GM10248 (cell line): ENCODE results near the gene DEAF1.

ENCODE experiments used
- CTCF ChIA-PET: fragments of 300-600 bp; sonication (Branson Sonifier 250); formaldehyde crosslinking; extraction: SDS; loops from one replicate; lab custom pipeline; 2021; ENCODE audit warnings: antibody characterized with exemption; lab: Yijun Ruan, JAX
- POLR2A ChIA-PET: fragments of 350-650 bp; sonication (Branson Sonifier 250); formaldehyde crosslinking; extraction: SDS; loops from one replicate; lab custom pipeline; 2020; ENCODE audit warnings: antibody characterized with exemption; lab: Yijun Ruan, JAX
- DNase-seq: peaks from one replicate; pipeline ENCODE4 v3.0.0; 2012; ENCODE audit errors: extremely low spot score
- CTCF ChIP-seq: IDR thresholded peaks from 2 replicates; pipeline ENCODE4 v1.5.1; 2012; ENCODE audit warnings: mild to moderate bottlenecking, low read depth; ENCODE audit errors: extremely low read depth, missing control alignments, control extremely low read depth

The DEAF1 gene

GRCh38 chr11:614021-614622, 80.9 kb downstream of the DEAF1 start:
- DNase-seq = no peak
- ChIA-PET POLR2A (interaction anchor here (0.6 to 0.8 kb wide), 2 partner anchors 105 to 201 kb away, joined by 3 to 5 read pairs; no protein-coding TSS in a partner anchor), CTCF (interaction anchor here (1.0 to 1.6 kb wide), 2 partner anchors 10 to 59 kb away, joined by 3 to 4 read pairs; no protein-coding TSS in a partner anchor)
- TF ChIP-seq CTCF = no peak

DNA sequence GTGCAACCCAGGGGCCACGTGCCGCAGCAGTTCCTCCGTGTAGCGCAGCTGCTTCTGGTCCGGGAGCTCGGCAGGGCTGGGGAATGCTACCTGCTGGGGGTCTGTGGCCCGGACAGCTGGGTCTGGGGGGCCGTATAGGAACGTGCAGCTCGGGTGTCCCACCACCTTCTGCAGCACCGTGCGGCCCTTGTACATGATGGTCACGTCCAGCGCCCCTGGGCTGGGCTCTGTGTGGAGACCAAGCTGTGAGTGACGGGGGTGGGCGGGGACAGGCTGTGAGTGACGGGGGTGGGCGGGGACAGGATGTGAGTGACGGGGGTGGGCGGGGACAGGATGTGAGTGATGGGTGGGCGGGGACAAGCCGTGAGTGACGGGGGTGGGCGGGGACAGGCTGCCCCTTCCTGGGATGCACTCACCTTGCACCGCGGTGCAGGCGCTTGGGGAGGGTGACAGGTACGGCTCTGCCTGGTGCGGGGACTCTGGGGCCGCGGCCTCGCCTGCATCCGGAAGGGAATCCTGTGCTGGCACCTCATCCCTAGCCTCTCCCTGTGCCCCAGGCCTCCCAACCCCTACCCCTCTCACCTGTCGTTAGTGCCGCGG, 81.6 kb downstream of the DEAF1 start:
- POLR2A ChIA-PET = interaction anchor here (0.6 to 0.8 kb wide), 3 partner anchors 104 to 219 kb away, joined by 3 to 5 read pairs (median 4); partner anchors contain the start of gene CD151
- CTCF ChIA-PET = interaction anchor here (1.0 to 1.6 kb wide), 3 partner anchors 9 to 58 kb away, joined by 3 to 4 read pairs (median 3); no protein-coding TSS in a partner anchor

DNA sequence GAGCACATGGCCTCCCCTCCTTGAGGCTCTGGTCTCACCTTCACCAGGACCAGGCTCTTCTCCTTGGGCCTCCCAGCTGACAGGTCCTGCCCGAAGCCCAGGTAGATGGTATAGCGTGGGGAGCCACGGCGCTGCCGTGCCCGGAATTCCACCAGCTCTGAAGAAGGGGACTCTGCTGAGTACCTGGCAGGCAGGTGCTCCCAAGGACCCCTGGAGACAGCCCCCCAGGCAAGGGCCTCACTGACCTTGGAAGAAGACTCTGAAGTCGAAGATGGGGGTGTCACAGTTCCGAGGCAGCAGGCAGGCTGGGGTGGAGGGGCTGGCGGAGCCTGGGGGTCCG, 82.1 kb downstream of the DEAF1 start:
- TF ChIP-seq CTCF = no peak
- ChIA-PET POLR2A (no interaction called here), CTCF (interaction anchor here (1.3 kb wide), 1 partner anchor 17 kb away, joined by 3 read pairs; no protein-coding TSS in a partner anchor)
- no peak for DNase-seq

More for the DNA sequence above, 81.6 kb downstream of the DEAF1 start:
- no peak for TF ChIP-seq CTCF
- peak; percentile 67 for DNase-seq

DNA sequence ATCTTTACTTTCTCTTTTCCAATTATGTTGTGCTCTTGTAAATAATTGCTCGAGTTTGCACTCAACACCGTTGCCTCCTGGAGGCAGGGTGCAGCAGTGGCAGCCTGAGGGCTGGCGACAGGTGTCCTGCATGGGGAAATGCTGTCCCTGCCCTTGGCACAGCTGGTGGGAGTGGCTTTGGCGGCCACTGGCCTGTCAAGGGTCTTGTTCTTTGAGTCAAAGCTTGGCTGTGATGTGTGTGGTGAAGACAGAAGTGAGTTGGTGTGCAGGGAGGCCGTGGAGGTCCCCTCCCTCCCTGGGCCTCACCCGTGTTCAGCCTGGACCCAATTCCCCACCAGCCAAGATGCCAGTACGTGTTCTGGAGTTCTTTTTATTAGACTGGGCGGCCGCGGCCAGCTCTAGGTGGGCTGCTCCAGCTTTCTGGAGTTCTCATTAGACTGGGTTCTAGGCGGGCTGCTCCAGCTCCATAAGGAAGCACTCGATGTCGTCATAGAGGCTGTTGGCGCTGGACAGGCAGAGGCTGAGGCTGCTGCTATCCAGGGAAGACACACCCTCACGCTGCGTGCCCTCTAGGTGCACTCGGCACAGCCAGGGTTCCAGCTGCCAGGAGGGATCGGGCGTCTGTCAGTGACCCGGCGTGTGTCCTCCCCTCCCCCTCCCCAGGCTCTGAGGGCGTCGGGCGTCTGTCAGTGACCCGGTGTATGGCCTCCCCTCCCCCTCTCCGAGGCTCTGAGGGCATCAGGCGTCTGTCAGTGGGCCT, 82.6 kb downstream of the DEAF1 start:
- TF ChIP-seq CTCF = no peak
- POLR2A ChIA-PET = no interaction called here
- no peak for DNase-seq
- CTCF ChIA-PET = interaction anchor here (1.3 kb wide), 1 partner anchor 17 kb away, joined by 3 read pairs; no protein-coding TSS in a partner anchor

GRCh38 chr11:611001-611996, 83.7 kb downstream of the DEAF1 start:
- no peak for TF ChIP-seq CTCF
- ChIA-PET CTCF (no interaction called here), POLR2A (no interaction called here)
- DNase-seq = no peak
